OCI-LY3 (cell line): Measurements from ENCODE around the gene ZNF597.

Experiments used
- H2AFZ ChIP-seq: fragments of 200-600, 300-600 bp; shearing (Covaris generic); 2 replicates; pipeline ENCODE4 v1.6.0; 2014; ENCODE audit warnings: antibody characterized with exemption, low read depth, low read length
- H3K27ac ChIP-seq: fragments of 200-600, 300-600 bp; sonication (generic); 2 replicates; pipeline ENCODE4 v1.5.1; 2014; ENCODE audit warnings: mild to moderate bottlenecking, low read length, moderate library complexity, mixed read lengths
- H3K27me3 ChIP-seq: fragments of 200-600, 300-600 bp; sonication (generic); 2 replicates; pipeline ENCODE4 v1.6.1; 2014; ENCODE audit warnings: low read depth, low read length, mixed read lengths
- H3K36me3 ChIP-seq: fragments of 200-600, 300-600 bp; sonication (generic); replicated peaks from 2 replicates; pipeline ENCODE3; 2014; ENCODE audit warnings: low read depth, low read length, mixed read lengths
- H3K4me1 ChIP-seq: fragments of 300-600, 200-600 bp; sonication (generic); 2 replicates; pipeline ENCODE4 v1.6.1; 2014; ENCODE audit warnings: low read length, mixed read lengths
- H3K4me2 ChIP-seq: fragments of 200-600, 300-600 bp; sonication (generic); 2 replicates; pipeline ENCODE4 v1.6.1; 2014; ENCODE audit warnings: low read length, mixed read lengths
- H3K4me3 ChIP-seq: fragments of 300-600, 200-600 bp; sonication (generic); 2 replicates; pipeline ENCODE4 v1.5.1; 2014; ENCODE audit warnings: antibody characterized with exemption, mild to moderate bottlenecking, low read length, moderate library complexity
- H3K79me2 ChIP-seq: fragments of 300-600, 200-600 bp; shearing (Covaris generic); 2 replicates; pipeline ENCODE4 v1.6.1; 2014; ENCODE audit warnings: mild to moderate bottlenecking, low read length, mixed read lengths
- H3K9ac ChIP-seq: fragments of 300-600, 200-600 bp; shearing (Covaris generic); 2 replicates; pipeline ENCODE4 v1.6.0; 2014; ENCODE audit warnings: mild to moderate bottlenecking, low read length, moderate library complexity
- H3K9me3 ChIP-seq: fragments of 200-600, 300-600 bp; shearing (Covaris generic); 2 replicates; pipeline ENCODE4 v1.6.1; 2014; ENCODE audit warnings: low read length, mixed read lengths; ENCODE audit not compliant: insufficient read depth
- H4K20me1 ChIP-seq: fragments of 200-600, 300-600 bp; sonication (generic); 2 replicates; pipeline ENCODE4 v1.6.1; 2016; ENCODE audit warnings: low read length, mixed read lengths; ENCODE audit not compliant: insufficient read depth
- CTCF ChIP-seq: fragments of 200-600, 300-600 bp; sonication (generic); IDR thresholded peaks from 2 replicates; pipeline ENCODE4 v1.5.1; 2014; ENCODE audit warnings: antibody characterized with exemption, low read length, low read depth
- EZH2phosphoT487 ChIP-seq: fragments of 200-600 bp; shearing (Covaris generic); IDR thresholded peaks from 2 replicates; pipeline ENCODE4 v1.6.1; 2018; ENCODE audit warnings: antibody characterized with exemption, mixed run types, low read depth

Gene ZNF597

GRCh38 chr16:3481696-3482658, 38.7 kb upstream of the ZNF597 start:
- Histone ChIP-seq H3K4me1 (no peaks in the 10 kb centered on the region), H3K4me3 (no peak overlapping the region), H3K27me3 (no peaks in the 10 kb centered on the region), H3K27ac (no peak overlapping the region), H2AFZ (no peak overlapping the region), H4K20me1 (no peaks in the 10 kb centered on the region), H3K9me3 (no peaks in the 10 kb centered on the region), H3K9ac (no peak overlapping the region), H3K4me2 (no peak overlapping the region), H3K36me3 (peaks cover 19% of the 10 kb centered on the region), H3K79me2 (peaks cover 16% of the 10 kb centered on the region)
- TF ChIP-seq CTCF = no peak
- TF ChIP-seq EZH2phosphoT487 = no peak

GRCh38 chr16:3480901-3481695, 37.8 kb upstream of the ZNF597 start:
- no peak overlapping the region for H2AFZ ChIP-seq
- H3K9ac ChIP-seq = no peak overlapping the region
- H3K4me3 ChIP-seq = no peak overlapping the region
- H3K4me1 ChIP-seq = no peaks in the 10 kb centered on the region
- H4K20me1 ChIP-seq = no peaks in the 10 kb centered on the region
- TF ChIP-seq CTCF (no peak), EZH2phosphoT487 (no peak)
- H3K79me2 ChIP-seq = peaks cover 19% of the 10 kb centered on the region
- no peak overlapping the region for H3K27ac ChIP-seq
- H3K9me3 ChIP-seq = no peaks in the 10 kb centered on the region
- H3K4me2 ChIP-seq = no peak overlapping the region
- peaks cover 19% of the 10 kb centered on the region for H3K36me3 ChIP-seq
- no peaks in the 10 kb centered on the region for H3K27me3 ChIP-seq

- Histone ChIP-seq H4K20me1 (no peaks in the 10 kb centered on the region), H3K27me3 (no peaks in the 10 kb centered on the region), H3K9me3 (no peaks in the 10 kb centered on the region), H3K36me3 (peaks cover 14% of the 10 kb centered on the region), H2AFZ (no peak overlapping the region), H3K79me2 (peaks cover 30% of the 10 kb centered on the region), H3K9ac (no peak overlapping the region), H3K4me1 (no peaks in the 10 kb centered on the region), H3K4me3 (no peak overlapping the region), H3K4me2 (no peak overlapping the region), H3K27ac (no peak overlapping the region)
- TF ChIP-seq CTCF = no peak
- no peak for TF ChIP-seq EZH2phosphoT487
Measured at GRCh38 chr16:3479654-3480216, 36.4 kb upstream of the ZNF597 start.
